Bronchial epithelial cell (primary cell): ENCODE measurements around the gene SCAF1. TPM values are rescaled to one million over a fixed set of nuclear protein-coding genes. Genes with fewer than 3 reads are reported as not detected.

Source experiments
- DNase-seq: peaks from one replicate; pipeline ENCODE4 v3.0.0-alpha.2; 2010; ENCODE audit warnings: low read depth
- FAIRE-seq: peaks from 2 replicates; lab custom pipeline; 2011; peaks lifted over from hg19 to GRCh38; lab: Jason Lieb, UNC
- H3K27me3 ChIP-seq: 2 replicates; pipeline ENCODE4 v1.5.1; 2011; ENCODE audit warnings: low read length; ENCODE audit not compliant: control insufficient read depth, insufficient read depth
- H3K36me3 ChIP-seq: 2 replicates; pipeline ENCODE4 v1.5.1; 2011; ENCODE audit warnings: low read length; ENCODE audit not compliant: control insufficient read depth, insufficient read depth
- H3K4me3 ChIP-seq: 2 replicates; pipeline ENCODE4 v1.5.1; 2011; ENCODE audit warnings: mild to moderate bottlenecking, low read depth, low read length, control low read depth
- CTCF ChIP-seq: IDR thresholded peaks from 2 replicates; pipeline ENCODE4 v1.5.1; 2011; ENCODE audit warnings: mild to moderate bottlenecking, moderate library complexity, low read length, control low read depth, inconsistent platforms; ENCODE audit not compliant: insufficient read depth, severe bottlenecking
- total RNA-seq: library from RNA; depleted of rRNA; stranded (reverse); fragments of >200 nt; gene quantifications from 2 replicates; pipeline ENCODE4 v1.2.1, GENCODE V29; 2014

Gene SCAF1
- total RNA-seq, 1 donor from 2014 or later = 5.5 TPM

GRCh38 chr19:49705919-49706318 is 63.9 kb downstream of the SCAF1 start:
- no peak for DNase-seq
- no peak for TF ChIP-seq CTCF
- Histone ChIP-seq H3K36me3 (no peaks in the 10 kb centered on the region), H3K4me3 (no peak overlapping the region), H3K27me3 (no peaks in the 10 kb centered on the region)
- FAIRE-seq = no peak

Other genes with a start within 250 kb of the SCAF1 start
- gene PTH2, start 218.8 kb upstream of the SCAF1 start, total RNA-seq = not detected in 2 replicates
- gene GFY, start 216.8 kb upstream of the SCAF1 start, total RNA-seq = not detected in 2 replicates
- gene SLC17A7, start 200.7 kb upstream of the SCAF1 start, total RNA-seq = not detected in 2 replicates
- gene PIH1D1, start 190.4 kb upstream of the SCAF1 start, total RNA-seq = 72.8 and 115 TPM in 2 replicates
- 17.5 and 29.2 TPM in 2 replicates for gene ALDH16A1, start 189.0 kb upstream of the SCAF1 start, total RNA-seq
- not detected in 2 replicates for gene FLT3LG, start 168.0 kb upstream of the SCAF1 start, total RNA-seq
- gene RPL13A, start 154.6 kb upstream of the SCAF1 start, total RNA-seq = 3,501 and 4,161 TPM in 2 replicates
- gene RPS11, start 145.8 kb upstream of the SCAF1 start, total RNA-seq = 4,057 and 8,908 TPM in 2 replicates
- gene FCGRT, start 129.5 kb upstream of the SCAF1 start, total RNA-seq = 13.2 and 15.7 TPM in 2 replicates
- 0.77 and 3.9 TPM in 2 replicates for gene RCN3, start 114.2 kb upstream of the SCAF1 start, total RNA-seq
- gene NOSIP, start 61.7 kb upstream of the SCAF1 start, total RNA-seq = 71.1 and 78.0 TPM in 2 replicates
- 4.5 and 6.3 TPM in 2 replicates for gene PRRG2, start 60.9 kb upstream of the SCAF1 start, total RNA-seq
- gene PRR12, start 51.0 kb upstream of the SCAF1 start, total RNA-seq = 0.79 and 1.9 TPM in 2 replicates
- gene RRAS, start 2.1 kb upstream of the SCAF1 start, total RNA-seq = 24.2 and 44.4 TPM in 2 replicates
- 97.9 and 128 TPM in 2 replicates for gene IRF3, start 23.6 kb downstream of the SCAF1 start, total RNA-seq
- 2.4 and 2.9 TPM in 2 replicates for gene BCL2L12, start 23.7 kb downstream of the SCAF1 start, total RNA-seq
- 295 and 543 TPM in 2 replicates for gene PRMT1, start 35.1 kb downstream of the SCAF1 start, total RNA-seq
- gene ADM5, start 47.4 kb downstream of the SCAF1 start, total RNA-seq = 0.13 and 0.53 TPM in 2 replicates
- gene CPT1C, start 48.9 kb downstream of the SCAF1 start, total RNA-seq = 1.2 and 2.4 TPM in 2 replicates
- not detected in 2 replicates for gene TSKS, start 121.1 kb downstream of the SCAF1 start, total RNA-seq
- gene AP2A1, start 124.8 kb downstream of the SCAF1 start, total RNA-seq = 25.5 and 33.5 TPM in 2 replicates
- 12.1 and 13.2 TPM in 2 replicates for gene FUZ, start 171.1 kb downstream of the SCAF1 start, total RNA-seq
- gene MED25, start 176.1 kb downstream of the SCAF1 start, total RNA-seq = 8.2 and 10.2 TPM in 2 replicates
- 20.5 and 23.6 TPM in 2 replicates for gene PTOV1, start 208.9 kb downstream of the SCAF1 start, total RNA-seq
- gene PNKP, start 225.4 kb downstream of the SCAF1 start, total RNA-seq = 26.8 and 37.9 TPM in 2 replicates
- 3.7 and 7.4 TPM in 2 replicates for gene AKT1S1, start 235.1 kb downstream of the SCAF1 start, total RNA-seq
- 2.1 and 3.1 TPM in 2 replicates for gene TBC1D17, start 235.5 kb downstream of the SCAF1 start, total RNA-seq